T-helper 2 cell treated with Interferon-gamma antibody and Interleukin-4, amounts not matched to agents 5 μg/mL and 100 μg/mL, for 36 hours (primary cell): Measurements from ENCODE around the gene LRRC61.

ENCODE experiments used
- DNase-seq: peaks from one replicate; pipeline ENCODE4 v3.0.0; 2021; ENCODE audit warnings: low spot score
- H3K27ac Mint-ChIP-seq: one replicate; pipeline ENCODE4 v1.8.0; 2021; ENCODE audit warnings: mild to moderate bottlenecking, mixed read lengths
- H3K27me3 Mint-ChIP-seq: one replicate; pipeline ENCODE4 v1.8.0; 2021; ENCODE audit warnings: low read depth, mixed read lengths
- H3K36me3 Mint-ChIP-seq: one replicate; pipeline ENCODE4 v1.8.0; 2021; ENCODE audit warnings: low read depth, mixed read lengths
- H3K4me1 Mint-ChIP-seq: one replicate; pipeline ENCODE4 v1.8.0; 2021; ENCODE audit warnings: low read depth, mixed read lengths
- H3K4me3 Mint-ChIP-seq: one replicate; pipeline ENCODE4 v1.8.0; 2022; ENCODE audit warnings: mild to moderate bottlenecking, moderate library complexity, mixed read lengths
- H3K9me3 Mint-ChIP-seq: one replicate; pipeline ENCODE4 v1.8.0; 2021; ENCODE audit warnings: mixed read lengths

Gene LRRC61

DNA sequence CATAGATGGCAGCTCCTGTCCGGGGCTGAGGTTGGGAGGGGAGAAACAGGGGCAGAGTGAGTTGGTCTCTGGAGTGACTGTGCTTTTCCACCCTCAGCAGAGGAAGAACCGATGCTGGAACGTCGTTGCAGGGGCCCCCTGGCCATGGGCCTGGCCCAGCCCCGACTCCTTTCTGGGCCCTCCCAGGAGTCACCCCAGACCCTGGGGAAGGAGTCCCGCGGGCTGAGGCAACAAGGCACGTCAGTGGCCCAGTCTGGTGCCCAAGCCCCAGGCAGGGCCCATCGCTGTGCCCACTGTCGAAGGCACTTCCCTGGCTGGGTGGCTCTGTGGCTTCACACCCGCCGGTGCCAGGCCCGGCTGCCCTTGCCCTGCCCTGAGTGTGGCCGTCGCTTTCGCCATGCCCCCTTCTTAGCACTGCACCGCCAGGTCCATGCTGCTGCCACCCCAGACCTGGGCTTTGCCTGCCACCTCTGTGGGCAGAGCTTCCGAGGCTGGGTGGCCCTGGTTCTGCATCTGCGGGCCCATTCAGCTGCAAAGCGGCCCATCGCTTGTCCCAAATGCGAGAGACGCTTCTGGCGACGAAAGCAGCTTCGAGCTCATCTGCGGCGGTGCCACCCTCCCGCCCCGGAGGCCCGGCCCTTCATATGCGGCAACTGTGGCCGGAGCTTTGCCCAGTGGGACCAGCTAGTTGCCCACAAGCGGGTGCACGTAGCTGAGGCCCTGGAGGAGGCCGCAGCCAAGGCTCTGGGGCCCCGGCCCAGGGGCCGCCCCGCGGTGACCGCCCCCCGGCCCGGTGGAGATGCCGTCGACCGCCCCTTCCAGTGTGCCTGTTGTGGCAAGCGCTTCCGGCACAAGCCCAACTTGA is 48.2 kb downstream of the LRRC61 start:
- no peak overlapping the region for H3K4me3 Mint-ChIP-seq

DNA sequence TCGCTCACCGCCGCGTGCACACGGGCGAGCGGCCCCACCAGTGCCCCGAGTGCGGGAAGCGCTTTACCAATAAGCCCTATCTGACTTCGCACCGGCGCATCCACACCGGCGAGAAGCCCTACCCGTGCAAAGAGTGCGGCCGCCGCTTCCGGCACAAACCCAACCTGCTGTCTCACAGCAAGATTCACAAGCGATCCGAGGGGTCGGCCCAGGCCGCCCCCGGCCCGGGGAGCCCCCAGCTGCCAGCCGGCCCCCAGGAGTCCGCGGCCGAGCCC is 48.8 kb downstream of the LRRC61 start:
- Mint-ChIP-seq H3K4me3 (no peak overlapping the region), H3K27me3 (no peaks in the 10 kb centered on the region), H3K36me3 (peaks cover 21% of the 10 kb centered on the region), H3K9me3 (no peaks in the 10 kb centered on the region), H3K4me1 (peaks cover 34% of the 10 kb centered on the region), H3K27ac (no peak overlapping the region)
- no peak for DNase-seq

More for the DNA sequence above, 48.2 kb downstream of the LRRC61 start:
- H3K27ac Mint-ChIP-seq = no peak overlapping the region
- no peaks in the 10 kb centered on the region for H3K9me3 Mint-ChIP-seq
- peaks cover 31% of the 10 kb centered on the region for H3K4me1 Mint-ChIP-seq
- peaks cover 21% of the 10 kb centered on the region for H3K36me3 Mint-ChIP-seq
- no peaks in the 10 kb centered on the region for H3K27me3 Mint-ChIP-seq
- DNase-seq = no peak

DNA sequence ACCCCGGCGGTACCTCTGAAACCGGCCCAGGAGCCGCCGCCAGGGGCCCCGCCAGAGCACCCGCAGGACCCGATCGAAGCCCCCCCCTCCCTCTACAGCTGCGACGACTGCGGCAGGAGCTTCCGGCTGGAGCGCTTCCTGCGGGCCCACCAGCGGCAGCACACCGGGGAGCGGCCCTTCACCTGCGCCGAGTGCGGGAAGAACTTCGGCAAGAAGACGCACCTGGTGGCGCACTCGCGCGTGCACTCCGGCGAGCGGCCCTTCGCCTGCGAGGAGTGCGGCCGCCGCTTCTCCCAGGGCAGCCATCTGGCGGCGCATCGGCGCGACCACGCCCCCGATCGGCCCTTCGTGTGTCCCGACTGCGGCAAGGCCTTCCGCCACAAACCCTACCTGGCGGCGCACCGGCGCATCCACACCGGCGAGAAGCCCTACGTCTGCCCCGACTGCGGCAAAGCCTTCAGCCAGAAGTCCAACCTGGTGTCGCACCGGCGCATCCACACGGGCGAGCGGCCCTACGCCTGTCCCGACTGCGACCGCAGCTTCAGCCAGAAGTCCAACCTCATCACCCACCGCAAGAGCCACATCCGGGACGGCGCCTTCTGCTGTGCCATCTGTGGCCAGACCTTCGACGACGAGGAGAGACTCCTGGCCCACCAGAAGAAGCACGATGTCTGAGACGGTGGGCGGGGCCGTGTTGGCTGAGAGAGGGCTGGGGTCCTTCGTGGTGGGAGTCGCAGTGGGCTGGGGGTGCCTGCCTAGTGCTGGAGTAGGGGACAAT is 49.3 kb downstream of the LRRC61 start:
- Mint-ChIP-seq H3K4me3 (no peak overlapping the region), H3K27me3 (no peaks in the 10 kb centered on the region), H3K4me1 (peaks cover 35% of the 10 kb centered on the region), H3K9me3 (no peaks in the 10 kb centered on the region), H3K36me3 (peaks cover 21% of the 10 kb centered on the region), H3K27ac (no peak overlapping the region)
- no peak for DNase-seq

DNA sequence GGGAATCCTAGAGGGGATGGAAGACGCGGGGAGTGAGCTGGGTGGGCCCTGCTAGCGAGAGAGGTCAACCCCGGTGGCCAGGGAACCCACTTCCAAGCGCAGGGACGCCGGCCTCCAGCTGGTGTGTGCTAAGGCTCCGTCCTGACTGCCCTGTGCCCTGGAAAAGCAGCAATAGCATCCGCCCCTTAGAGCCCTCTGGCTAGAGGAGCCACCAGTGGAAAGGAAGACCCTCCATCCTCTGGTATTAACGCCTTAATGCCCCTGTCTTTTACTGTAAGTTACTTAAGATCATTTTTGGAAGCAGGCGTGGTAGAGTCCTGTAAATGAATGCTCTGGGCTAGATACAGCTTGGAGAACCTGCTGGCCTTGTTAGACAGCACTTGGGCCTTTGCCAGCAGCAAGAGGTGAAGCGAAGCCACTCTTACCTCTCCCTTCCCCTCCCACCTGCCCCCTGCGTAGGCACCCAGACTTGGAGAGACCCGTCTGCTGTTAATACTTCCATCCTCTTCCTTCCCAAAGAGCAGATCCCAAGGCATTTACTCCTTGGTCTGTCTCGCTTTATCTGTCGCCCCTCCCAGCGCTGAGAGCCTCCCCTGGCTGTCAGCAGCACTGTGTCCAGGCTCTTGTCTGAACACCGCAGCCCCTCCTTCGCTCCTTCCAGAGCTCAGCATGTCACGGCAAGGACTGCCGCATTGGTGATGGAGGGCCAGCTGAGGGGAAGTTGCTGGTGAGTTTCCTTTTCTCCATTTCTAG is 50.1 kb downstream of the LRRC61 start:
- no peak for DNase-seq
- peaks cover 38% of the 10 kb centered on the region for H3K4me1 Mint-ChIP-seq
- H3K27me3 Mint-ChIP-seq = no peaks in the 10 kb centered on the region
- H3K27ac Mint-ChIP-seq = no peak overlapping the region
- H3K9me3 Mint-ChIP-seq = no peaks in the 10 kb centered on the region
- no peak overlapping the region for H3K4me3 Mint-ChIP-seq
- H3K36me3 Mint-ChIP-seq = peaks cover 21% of the 10 kb centered on the region

DNA sequence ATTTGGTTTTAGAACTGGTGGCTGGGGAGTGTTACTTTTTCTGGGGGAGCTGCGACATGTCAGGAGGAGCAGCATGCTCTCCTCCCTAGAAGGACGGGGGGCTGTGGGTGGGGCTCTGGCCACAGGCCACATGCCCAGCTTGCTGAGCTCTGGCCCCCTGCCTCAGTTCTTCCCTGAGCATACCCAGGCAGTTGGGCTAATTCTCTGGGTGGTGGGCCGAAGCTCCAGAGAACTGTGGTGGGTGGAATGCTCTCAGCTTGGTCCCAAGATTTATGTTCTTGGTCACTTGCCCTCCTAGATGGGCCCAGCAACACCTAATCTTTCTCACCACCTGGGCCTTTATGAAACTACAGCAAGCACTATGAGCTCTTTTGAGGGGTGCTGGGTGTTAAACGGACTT is 50.9 kb downstream of the LRRC61 start:
- no peaks in the 10 kb centered on the region for H3K27me3 Mint-ChIP-seq
- no peaks in the 10 kb centered on the region for H3K9me3 Mint-ChIP-seq
- no peak overlapping the region for H3K27ac Mint-ChIP-seq
- peaks cover 39% of the 10 kb centered on the region for H3K4me1 Mint-ChIP-seq
- H3K36me3 Mint-ChIP-seq = peaks cover 21% of the 10 kb centered on the region
- DNase-seq = no peak
- no peak overlapping the region for H3K4me3 Mint-ChIP-seq

DNA sequence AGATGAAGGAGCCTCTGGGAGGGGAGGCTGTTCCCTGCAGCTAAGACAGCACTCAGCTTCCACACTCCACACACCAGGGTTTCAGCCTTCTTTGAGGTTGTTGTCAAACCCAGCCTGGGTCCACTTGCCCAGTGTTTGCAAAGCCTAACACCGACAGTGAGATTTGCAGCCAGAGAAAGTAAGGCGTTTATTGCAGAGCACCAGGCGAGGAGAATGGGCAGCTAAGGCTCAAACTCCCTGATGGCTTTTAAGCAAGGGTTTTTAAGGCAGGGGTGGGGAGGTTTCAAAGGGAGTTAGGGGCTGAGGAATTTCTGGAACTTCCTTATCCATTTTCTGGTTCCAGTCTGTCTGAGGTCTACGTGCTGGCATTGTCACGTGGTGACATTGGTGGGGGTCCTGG is 51.3 kb downstream of the LRRC61 start:
- no peaks in the 10 kb centered on the region for H3K9me3 Mint-ChIP-seq
- H3K4me1 Mint-ChIP-seq = peaks cover 39% of the 10 kb centered on the region
- no peak overlapping the region for H3K27ac Mint-ChIP-seq
- no peaks in the 10 kb centered on the region for H3K27me3 Mint-ChIP-seq
- no peak overlapping the region for H3K4me3 Mint-ChIP-seq
- no peak for DNase-seq
- H3K36me3 Mint-ChIP-seq = peaks cover 21% of the 10 kb centered on the region

DNA sequence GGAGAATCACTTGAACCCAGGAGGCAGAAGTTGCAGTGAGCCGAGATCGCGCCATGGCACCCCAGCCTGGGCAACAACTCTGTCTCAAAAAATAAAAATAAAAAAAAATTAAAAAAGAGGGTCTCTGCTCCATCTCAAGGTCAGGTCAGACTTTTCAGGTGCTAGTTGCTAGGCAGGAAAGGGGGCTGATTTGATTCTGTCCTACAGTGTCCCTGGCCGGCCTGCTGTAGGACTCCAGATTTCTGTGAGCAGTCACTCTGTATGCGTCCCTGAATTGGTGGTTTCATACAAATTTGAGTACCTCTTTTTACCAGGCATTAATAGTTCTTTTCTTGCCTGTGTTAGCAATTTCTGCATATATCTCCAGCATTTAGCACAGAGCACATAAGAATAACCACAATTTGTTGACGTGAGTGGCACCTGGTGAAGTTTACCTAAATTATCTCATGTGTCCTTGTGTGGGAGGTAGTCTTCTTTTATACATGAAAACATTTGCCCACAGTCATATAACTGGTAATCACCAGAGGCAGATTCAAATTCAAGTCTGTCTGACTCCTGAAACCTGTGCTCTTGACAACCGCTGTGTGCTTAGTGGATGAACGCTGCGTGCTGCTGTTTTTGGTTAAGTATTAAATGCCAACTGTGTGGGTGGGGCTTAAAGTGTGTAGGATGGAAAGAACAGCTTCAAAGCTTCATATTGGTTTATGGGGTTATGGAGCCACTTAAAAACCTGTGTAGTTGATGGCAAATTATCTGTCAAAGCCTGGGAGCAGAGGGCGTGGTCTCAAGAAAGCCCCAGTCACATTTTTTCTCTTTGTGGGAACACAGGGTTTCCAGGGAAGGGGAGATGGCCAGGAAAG is 52.7 kb downstream of the LRRC61 start:
- DNase-seq = peak; percentile 51
- Mint-ChIP-seq H3K4me3 (peak overlapping the region; percentile 22), H3K27ac (peak overlapping the region; percentile 41), H3K36me3 (peaks cover 14% of the 10 kb centered on the region), H3K9me3 (no peaks in the 10 kb centered on the region), H3K27me3 (no peaks in the 10 kb centered on the region), H3K4me1 (peaks cover 44% of the 10 kb centered on the region)

DNA sequence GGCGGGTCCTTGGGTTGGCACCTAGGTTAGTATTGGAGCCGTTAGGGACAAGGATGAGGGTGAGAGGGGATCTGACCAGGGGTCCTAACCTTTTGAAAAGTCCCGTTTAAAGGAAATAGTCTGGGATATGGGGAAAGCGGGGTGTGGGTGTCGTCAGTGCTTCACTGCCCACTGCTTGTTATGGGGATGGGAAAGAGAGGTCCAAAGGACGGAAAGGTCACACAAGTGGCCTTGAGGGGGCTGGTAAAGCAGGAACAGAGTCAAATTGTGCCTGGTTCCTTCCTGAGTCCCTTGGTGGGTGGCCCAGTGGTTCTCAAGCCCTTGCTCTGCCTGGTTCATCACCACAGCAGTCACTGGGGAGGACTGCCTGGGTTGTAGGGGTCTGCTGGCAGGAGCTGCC is 53.4 kb downstream of the LRRC61 start:
- peak overlapping the region; percentile 22 for H3K4me3 Mint-ChIP-seq
- H3K27me3 Mint-ChIP-seq = no peaks in the 10 kb centered on the region
- H3K9me3 Mint-ChIP-seq = no peaks in the 10 kb centered on the region
- H3K27ac Mint-ChIP-seq = peak overlapping the region; percentile 41
- H3K4me1 Mint-ChIP-seq = peaks cover 45% of the 10 kb centered on the region
- DNase-seq = no peak
- H3K36me3 Mint-ChIP-seq = peaks cover 14% of the 10 kb centered on the region

DNA sequence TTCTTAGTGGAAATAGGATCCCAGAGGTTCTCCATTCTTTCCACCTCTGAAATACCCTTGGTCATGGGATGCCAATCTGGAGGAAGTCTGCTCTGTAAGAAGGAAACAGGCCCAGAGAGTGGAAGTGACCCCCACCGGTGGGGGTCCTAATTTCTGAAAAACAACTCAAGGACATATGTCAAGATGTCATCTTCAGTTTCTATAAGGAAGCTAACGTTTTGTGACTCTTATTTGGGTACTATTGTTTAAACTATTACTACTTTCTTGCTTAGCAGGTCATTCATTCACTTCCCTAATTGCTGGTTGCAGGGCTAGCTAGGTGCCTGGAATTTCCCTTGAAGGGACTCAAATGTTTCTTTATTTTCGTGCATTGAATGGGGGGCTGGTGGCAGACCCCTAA is 54.0 kb downstream of the LRRC61 start:
- Mint-ChIP-seq H3K27me3 (no peaks in the 10 kb centered on the region), H3K9me3 (no peaks in the 10 kb centered on the region), H3K4me1 (peaks cover 45% of the 10 kb centered on the region), H3K27ac (no peak overlapping the region), H3K4me3 (no peak overlapping the region), H3K36me3 (peaks cover 14% of the 10 kb centered on the region)
- DNase-seq = no peak

DNA sequence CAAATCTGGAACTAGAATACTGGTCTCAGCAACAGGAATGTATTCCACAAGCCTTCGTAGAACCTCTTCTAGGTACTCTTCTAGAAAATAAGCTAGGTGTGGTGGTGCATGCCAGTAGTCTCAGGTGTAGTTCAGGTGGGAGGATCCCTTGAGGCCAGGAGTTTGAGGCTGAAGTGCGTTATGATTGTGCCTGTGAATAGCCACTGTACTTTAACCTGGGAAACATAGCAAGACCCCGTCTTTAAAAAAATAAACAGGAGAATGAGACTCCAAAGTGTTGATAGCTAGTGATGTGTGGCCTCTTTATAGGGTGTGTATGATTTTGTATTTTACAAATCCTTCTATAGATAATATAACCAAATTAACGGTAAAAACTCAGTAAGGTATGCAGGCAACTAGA is 54.5 kb downstream of the LRRC61 start:
- peaks cover 14% of the 10 kb centered on the region for H3K36me3 Mint-ChIP-seq
- H3K27me3 Mint-ChIP-seq = no peaks in the 10 kb centered on the region
- no peak for DNase-seq
- no peaks in the 10 kb centered on the region for H3K9me3 Mint-ChIP-seq
- peak overlapping the region; percentile 81 for H3K4me3 Mint-ChIP-seq
- peaks cover 46% of the 10 kb centered on the region for H3K4me1 Mint-ChIP-seq
- peak overlapping the region; percentile 38 for H3K27ac Mint-ChIP-seq

DNA sequence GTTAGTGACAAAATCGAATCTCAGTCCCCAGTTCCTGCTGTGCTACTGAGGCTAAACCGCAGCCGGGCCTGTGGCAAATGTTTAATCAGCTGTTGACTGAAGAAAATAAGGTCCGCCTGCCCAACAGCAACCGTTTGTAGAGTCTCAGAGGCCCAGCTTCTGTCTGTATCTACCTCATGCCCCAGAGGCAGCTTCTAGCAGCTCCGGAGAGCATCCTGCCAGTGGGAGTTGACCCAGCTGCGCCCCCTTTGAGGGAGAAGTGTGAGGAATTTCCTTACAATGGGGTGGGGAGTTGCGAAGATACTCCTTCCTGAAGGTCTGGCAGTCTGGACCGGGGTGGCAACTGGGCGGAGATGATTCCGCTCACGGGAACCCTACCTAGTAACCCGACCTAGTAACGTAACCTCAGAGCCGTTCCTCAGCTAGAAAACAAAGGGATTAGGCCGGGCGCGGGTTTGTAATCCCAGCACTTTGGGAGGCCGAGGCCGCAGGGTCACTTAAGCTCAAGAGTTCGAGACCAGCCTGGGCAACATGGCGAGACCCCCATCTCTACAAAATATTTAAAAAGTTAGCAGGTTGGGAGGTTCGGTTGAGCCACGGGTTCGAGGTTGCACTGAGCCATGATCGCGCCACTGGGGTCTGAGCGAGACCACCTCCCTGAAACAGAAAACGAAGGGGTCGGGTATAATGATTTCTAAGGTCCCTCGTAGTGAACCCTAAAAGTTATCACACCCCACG is 55.1 kb downstream of the LRRC61 start:
- peak; percentile 32 for DNase-seq
- peaks cover 52% of the 10 kb centered on the region for H3K4me1 Mint-ChIP-seq
- peaks cover 13% of the 10 kb centered on the region for H3K36me3 Mint-ChIP-seq

DNA sequence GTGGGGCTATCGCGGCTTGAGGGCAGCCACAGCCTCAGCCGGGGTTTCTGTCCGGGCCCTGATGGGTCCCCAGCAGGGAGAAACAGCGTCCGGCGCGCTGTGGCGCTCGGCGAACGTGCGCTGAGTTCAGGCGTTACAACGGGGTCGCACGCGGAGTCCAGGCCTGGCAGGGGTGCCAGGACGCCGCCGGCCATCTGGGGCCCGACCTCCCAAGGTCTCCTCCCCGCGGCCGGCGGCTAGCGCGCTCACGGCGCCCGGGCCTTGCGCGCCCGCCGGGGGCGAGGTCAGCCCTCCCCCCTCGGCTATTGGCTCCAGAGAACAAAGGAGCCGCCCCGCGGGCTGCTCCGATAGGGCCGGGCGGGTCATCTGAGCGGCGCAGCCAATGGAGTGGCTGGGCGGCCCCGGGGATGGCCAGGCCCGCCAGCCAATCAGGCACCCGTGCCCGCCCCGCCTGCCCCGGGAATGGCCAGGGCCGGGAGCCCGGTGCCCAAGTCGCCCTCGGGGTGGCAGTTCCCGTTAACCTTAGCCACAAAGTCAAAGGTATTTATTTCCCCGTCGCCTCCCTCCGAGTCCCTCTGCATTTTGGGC is 55.8 kb downstream of the LRRC61 start, which contains the start of gene ZNF775:
ZNF775 (plus strand) TSS at position 478 of the 588 bp plus-strand sequence. CDS start 9,141 bp downstream, outside the sequence.
- peaks cover 10% of the 10 kb centered on the region for H3K36me3 Mint-ChIP-seq
- peaks cover 53% of the 10 kb centered on the region for H3K4me1 Mint-ChIP-seq
- H3K27ac Mint-ChIP-seq = peak within 1 kb of the TSS; percentile 82
- no peaks in the 10 kb centered on the region for H3K9me3 Mint-ChIP-seq
- H3K27me3 Mint-ChIP-seq = no peaks in the 10 kb centered on the region
- peak within 1 kb of the TSS; percentile 92 for H3K4me3 Mint-ChIP-seq
- peak; percentile 96 for DNase-seq

More for the DNA sequence above, 55.1 kb downstream of the LRRC61 start:
- Mint-ChIP-seq H3K4me3 (peak overlapping the region; percentile 81), H3K9me3 (no peaks in the 10 kb centered on the region), H3K27me3 (no peaks in the 10 kb centered on the region), H3K27ac (peak overlapping the region; percentile 82)
